ENCODE measurements around the gene GTF2H4. TPM values are rescaled to one million over a fixed set of nuclear protein-coding genes. Genes with fewer than 3 reads are reported as not detected.

Gene GTF2H4
- total and polyA plus RNA-seq, 2 donors (not counting 1 experiment from before 2014, with no cell fraction given) = 12.2 to 15.3 TPM

- peak overlapping the region; percentile 85 for H2AFZ ChIP-seq (ENCODE audit: low read length)
- H3K79me2 ChIP-seq (ENCODE audit: control insufficient read depth, insufficient read depth, low read length) = no peaks in the 10 kb centered on the region
- peaks cover 20% of the 10 kb centered on the region for H3K27me3 ChIP-seq (ENCODE audit: control insufficient read depth, insufficient read depth, low read length)
- H3K9me3 ChIP-seq (ENCODE audit: control insufficient read depth, insufficient read depth, low read depth, low read length) = no peaks in the 10 kb centered on the region
- H4K20me1 ChIP-seq (ENCODE audit: control insufficient read depth, extremely low read depth, insufficient read depth, low read length) = no peaks in the 10 kb centered on the region
- peak; percentile 70 to 78 for DNase-seq (ENCODE audit: low read depth in 2 of 2)
- H3K36me3 ChIP-seq (ENCODE audit: control insufficient read depth, insufficient read depth, low read length) = no peaks in the 10 kb centered on the region
- H3K4me3 ChIP-seq (replicated peaks in 1 of 4; ENCODE audit: control extremely low read depth in 1 of 4, insufficient read depth in 1 of 4, low read depth in 3 of 4, low read length in 4 of 4) = no peak overlapping the region
- no peak overlapping the region for H3K9ac ChIP-seq (ENCODE audit: insufficient read depth, low read length)
- H3K4me2 ChIP-seq (ENCODE audit: extremely low read depth, insufficient read depth, low read length) = peak overlapping the region; percentile 46
- H3K27ac ChIP-seq (ENCODE audit: insufficient read depth, low read length) = no peak overlapping the region
- no peak for TF ChIP-seq EZH2 (IDR thresholded peaks at IDR 0.05; ENCODE audit: low read length, missing control alignments)
- TF ChIP-seq, protein P1, sequence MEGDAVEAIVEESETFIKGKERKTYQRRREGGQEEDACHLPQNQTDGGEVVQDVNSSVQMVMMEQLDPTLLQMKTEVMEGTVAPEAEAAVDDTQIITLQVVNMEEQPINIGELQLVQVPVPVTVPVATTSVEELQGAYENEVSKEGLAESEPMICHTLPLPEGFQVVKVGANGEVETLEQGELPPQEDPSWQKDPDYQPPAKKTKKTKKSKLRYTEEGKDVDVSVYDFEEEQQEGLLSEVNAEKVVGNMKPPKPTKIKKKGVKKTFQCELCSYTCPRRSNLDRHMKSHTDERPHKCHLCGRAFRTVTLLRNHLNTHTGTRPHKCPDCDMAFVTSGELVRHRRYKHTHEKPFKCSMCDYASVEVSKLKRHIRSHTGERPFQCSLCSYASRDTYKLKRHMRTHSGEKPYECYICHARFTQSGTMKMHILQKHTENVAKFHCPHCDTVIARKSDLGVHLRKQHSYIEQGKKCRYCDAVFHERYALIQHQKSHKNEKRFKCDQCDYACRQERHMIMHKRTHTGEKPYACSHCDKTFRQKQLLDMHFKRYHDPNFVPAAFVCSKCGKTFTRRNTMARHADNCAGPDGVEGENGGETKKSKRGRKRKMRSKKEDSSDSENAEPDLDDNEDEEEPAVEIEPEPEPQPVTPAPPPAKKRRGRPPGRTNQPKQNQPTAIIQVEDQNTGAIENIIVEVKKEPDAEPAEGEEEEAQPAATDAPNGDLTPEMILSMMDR (conservative IDR thresholded peaks at IDR 0.05 in 1 of 2, IDR thresholded peaks at IDR 0.05 in 1 of 2; ENCODE audit: low read depth in 1 of 2, low read length in 2 of 2) = peak; percentile 55 to 61
- peaks cover 4% of the 10 kb centered on the region for H3K4me1 ChIP-seq (ENCODE audit: control insufficient read depth, extremely low read depth, insufficient read depth, low read length)
These were observed 34.5 kb downstream of the GTF2H4 start for GRCh38 chr6:30942338-30943060.

- H3K4me1 ChIP-seq (ENCODE audit: control insufficient read depth, extremely low read depth, insufficient read depth, low read length) = peaks cover 4% of the 10 kb centered on the region
- H2AFZ ChIP-seq (ENCODE audit: low read length) = no peak overlapping the region
- DNase-seq (ENCODE audit: low read depth in 2 of 2) = no peak
- H3K4me3 ChIP-seq (replicated peaks in 1 of 4; ENCODE audit: control extremely low read depth in 1 of 4, insufficient read depth in 1 of 4, low read depth in 3 of 4, low read length in 4 of 4) = no peak overlapping the region
- no peaks in the 10 kb centered on the region for H4K20me1 ChIP-seq (ENCODE audit: control insufficient read depth, extremely low read depth, insufficient read depth, low read length)
- no peak overlapping the region for H3K4me2 ChIP-seq (ENCODE audit: extremely low read depth, insufficient read depth, low read length)
- peaks cover 22% of the 10 kb centered on the region for H3K27me3 ChIP-seq (ENCODE audit: control insufficient read depth, insufficient read depth, low read length)
- H3K27ac ChIP-seq (ENCODE audit: insufficient read depth, low read length) = no peak overlapping the region
- H3K9ac ChIP-seq (ENCODE audit: insufficient read depth, low read length) = no peak overlapping the region
- TF ChIP-seq, protein P1 (conservative IDR thresholded peaks at IDR 0.05 in 1 of 2, IDR thresholded peaks at IDR 0.05 in 1 of 2; ENCODE audit: low read depth in 1 of 2, low read length in 2 of 2) = no peak
- TF ChIP-seq EZH2 (IDR thresholded peaks at IDR 0.05; ENCODE audit: low read length, missing control alignments) = no peak
- H3K36me3 ChIP-seq (ENCODE audit: control insufficient read depth, insufficient read depth, low read length) = no peaks in the 10 kb centered on the region
- no peaks in the 10 kb centered on the region for H3K9me3 ChIP-seq (ENCODE audit: control insufficient read depth, insufficient read depth, low read depth, low read length)
- no peaks in the 10 kb centered on the region for H3K79me2 ChIP-seq (ENCODE audit: control insufficient read depth, insufficient read depth, low read length)
These were observed 36.0 kb downstream of the GTF2H4 start for GRCh38 chr6:30944051-30944450.

- no peak overlapping the region for H3K4me3 ChIP-seq (replicated peaks in 1 of 4; ENCODE audit: control extremely low read depth in 1 of 4, insufficient read depth in 1 of 4, low read depth in 3 of 4, low read length in 4 of 4)
- TF ChIP-seq, protein P1 (conservative IDR thresholded peaks at IDR 0.05 in 1 of 2, IDR thresholded peaks at IDR 0.05 in 1 of 2; ENCODE audit: low read depth in 1 of 2, low read length in 2 of 2) = no peak
- TF ChIP-seq EZH2 (IDR thresholded peaks at IDR 0.05; ENCODE audit: low read length, missing control alignments) = no peak
- H3K9ac ChIP-seq (ENCODE audit: insufficient read depth, low read length) = no peak overlapping the region
- H3K27me3 ChIP-seq (ENCODE audit: control insufficient read depth, insufficient read depth, low read length) = peaks cover 22% of the 10 kb centered on the region
- no peak overlapping the region for H3K4me2 ChIP-seq (ENCODE audit: extremely low read depth, insufficient read depth, low read length)
- H3K79me2 ChIP-seq (ENCODE audit: control insufficient read depth, insufficient read depth, low read length) = no peaks in the 10 kb centered on the region
- H2AFZ ChIP-seq (ENCODE audit: low read length) = no peak overlapping the region
- peaks cover 4% of the 10 kb centered on the region for H3K4me1 ChIP-seq (ENCODE audit: control insufficient read depth, extremely low read depth, insufficient read depth, low read length)
- H3K27ac ChIP-seq (ENCODE audit: insufficient read depth, low read length) = no peak overlapping the region
- no peaks in the 10 kb centered on the region for H3K36me3 ChIP-seq (ENCODE audit: control insufficient read depth, insufficient read depth, low read length)
- no peak for DNase-seq (ENCODE audit: low read depth in 2 of 2)
- no peaks in the 10 kb centered on the region for H3K9me3 ChIP-seq (ENCODE audit: control insufficient read depth, insufficient read depth, low read depth, low read length)
- no peaks in the 10 kb centered on the region for H4K20me1 ChIP-seq (ENCODE audit: control insufficient read depth, extremely low read depth, insufficient read depth, low read length)
These were observed 37.3 kb downstream of the GTF2H4 start for GRCh38 chr6:30945281-30945680.

Data from fibroblast of lung (primary cell).